GM10248 (cell line): Measurements from ENCODE around the gene SLIT3.

ENCODE experiments used
- CTCF ChIA-PET: fragments of 300-600 bp; sonication (Branson Sonifier 250); formaldehyde crosslinking; extraction: SDS; loops from one replicate; lab custom pipeline; 2021; ENCODE audit warnings: antibody characterized with exemption; lab: Yijun Ruan, JAX
- POLR2A ChIA-PET: fragments of 350-650 bp; sonication (Branson Sonifier 250); formaldehyde crosslinking; extraction: SDS; loops from one replicate; lab custom pipeline; 2020; ENCODE audit warnings: antibody characterized with exemption; lab: Yijun Ruan, JAX
- DNase-seq: peaks from one replicate; pipeline ENCODE4 v3.0.0; 2012; ENCODE audit errors: extremely low spot score
- TF ChIP-seq, protein P1 (sequence below): IDR thresholded peaks from 2 replicates; pipeline ENCODE4 v1.5.1; 2012; ENCODE audit warnings: mild to moderate bottlenecking, low read depth; ENCODE audit errors: extremely low read depth, missing control alignments, control extremely low read depth

SLIT3 gene

DNA sequence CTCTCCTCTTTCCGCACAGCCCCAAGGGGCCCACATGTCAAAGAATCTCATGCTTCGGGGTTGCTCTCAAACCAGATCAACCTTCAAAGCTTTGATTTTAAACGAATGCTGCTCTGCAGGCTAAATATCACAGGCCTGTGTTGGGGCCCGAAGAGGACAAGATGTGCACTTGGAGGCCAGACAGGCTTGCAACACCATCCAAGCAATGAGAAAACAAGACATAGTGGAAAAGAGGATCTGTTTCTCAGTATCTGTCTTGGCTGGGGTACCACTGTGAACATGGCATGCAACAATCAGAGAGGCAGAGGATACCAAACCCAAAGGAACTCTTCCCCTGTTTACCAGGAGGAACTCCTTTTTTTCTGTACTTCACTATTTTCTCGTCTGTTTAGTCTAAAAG, 321.8 kb downstream of the SLIT3 start:
- CTCF ChIA-PET = interaction anchor here (3.0 kb wide), 1 partner anchor 9 kb away, joined by 16 read pairs; no protein-coding TSS in a partner anchor
- POLR2A ChIA-PET = no interaction called here
- TF ChIP-seq, protein P1, sequence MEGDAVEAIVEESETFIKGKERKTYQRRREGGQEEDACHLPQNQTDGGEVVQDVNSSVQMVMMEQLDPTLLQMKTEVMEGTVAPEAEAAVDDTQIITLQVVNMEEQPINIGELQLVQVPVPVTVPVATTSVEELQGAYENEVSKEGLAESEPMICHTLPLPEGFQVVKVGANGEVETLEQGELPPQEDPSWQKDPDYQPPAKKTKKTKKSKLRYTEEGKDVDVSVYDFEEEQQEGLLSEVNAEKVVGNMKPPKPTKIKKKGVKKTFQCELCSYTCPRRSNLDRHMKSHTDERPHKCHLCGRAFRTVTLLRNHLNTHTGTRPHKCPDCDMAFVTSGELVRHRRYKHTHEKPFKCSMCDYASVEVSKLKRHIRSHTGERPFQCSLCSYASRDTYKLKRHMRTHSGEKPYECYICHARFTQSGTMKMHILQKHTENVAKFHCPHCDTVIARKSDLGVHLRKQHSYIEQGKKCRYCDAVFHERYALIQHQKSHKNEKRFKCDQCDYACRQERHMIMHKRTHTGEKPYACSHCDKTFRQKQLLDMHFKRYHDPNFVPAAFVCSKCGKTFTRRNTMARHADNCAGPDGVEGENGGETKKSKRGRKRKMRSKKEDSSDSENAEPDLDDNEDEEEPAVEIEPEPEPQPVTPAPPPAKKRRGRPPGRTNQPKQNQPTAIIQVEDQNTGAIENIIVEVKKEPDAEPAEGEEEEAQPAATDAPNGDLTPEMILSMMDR = no peak
- DNase-seq = no peak

DNA sequence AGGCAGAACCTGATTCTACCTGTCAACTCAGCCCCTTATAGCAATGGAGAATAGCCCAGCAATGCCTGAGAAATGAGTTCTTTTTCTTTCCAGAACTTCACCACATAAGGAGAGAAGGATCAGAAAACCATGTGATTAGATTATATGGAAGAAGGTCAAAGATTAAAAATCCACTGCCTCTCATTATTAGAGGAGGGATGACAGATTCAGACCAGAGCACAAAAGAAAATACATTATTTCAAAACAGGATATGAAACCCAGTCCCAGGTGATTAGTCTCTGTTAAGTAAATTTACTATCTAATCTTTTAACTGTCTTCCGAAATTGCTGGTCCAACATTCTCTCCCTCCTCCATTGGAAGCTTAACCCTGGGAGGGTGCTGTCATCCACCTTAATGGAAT, 322.4 kb downstream of the SLIT3 start:
- no peak for DNase-seq
- ChIA-PET CTCF (interaction anchor here (3.0 kb wide), 1 partner anchor 10 kb away, joined by 16 read pairs; no protein-coding TSS in a partner anchor), POLR2A (no interaction called here)

DNA sequence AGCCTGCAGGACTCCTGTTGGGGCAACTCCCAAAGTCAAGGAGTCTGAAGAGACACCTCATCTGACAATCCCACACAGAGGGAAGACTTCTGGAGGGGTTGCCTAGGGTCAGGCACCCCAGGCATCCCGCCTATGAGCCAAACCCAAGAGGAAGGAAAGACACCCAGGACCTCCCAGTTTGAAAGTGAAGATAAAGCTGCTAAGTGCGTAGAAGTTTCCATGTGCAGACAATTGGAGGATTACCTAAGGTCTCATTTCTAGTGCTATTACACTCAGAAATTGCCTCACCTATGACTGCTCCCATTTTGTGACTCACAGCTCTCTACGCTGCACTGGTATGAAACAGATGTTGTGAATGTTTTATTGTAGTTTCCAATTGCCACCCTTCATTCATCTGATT, 322.9 kb downstream of the SLIT3 start:
- no peak for DNase-seq
- TF ChIP-seq, protein P1 = no peak
- ChIA-PET POLR2A (no interaction called here), CTCF (interaction anchor here (3.0 kb wide), 1 partner anchor 10 kb away, joined by 16 read pairs; no protein-coding TSS in a partner anchor)

More for the DNA sequence above, 322.4 kb downstream of the SLIT3 start:
- TF ChIP-seq, protein P1 = no peak

DNA sequence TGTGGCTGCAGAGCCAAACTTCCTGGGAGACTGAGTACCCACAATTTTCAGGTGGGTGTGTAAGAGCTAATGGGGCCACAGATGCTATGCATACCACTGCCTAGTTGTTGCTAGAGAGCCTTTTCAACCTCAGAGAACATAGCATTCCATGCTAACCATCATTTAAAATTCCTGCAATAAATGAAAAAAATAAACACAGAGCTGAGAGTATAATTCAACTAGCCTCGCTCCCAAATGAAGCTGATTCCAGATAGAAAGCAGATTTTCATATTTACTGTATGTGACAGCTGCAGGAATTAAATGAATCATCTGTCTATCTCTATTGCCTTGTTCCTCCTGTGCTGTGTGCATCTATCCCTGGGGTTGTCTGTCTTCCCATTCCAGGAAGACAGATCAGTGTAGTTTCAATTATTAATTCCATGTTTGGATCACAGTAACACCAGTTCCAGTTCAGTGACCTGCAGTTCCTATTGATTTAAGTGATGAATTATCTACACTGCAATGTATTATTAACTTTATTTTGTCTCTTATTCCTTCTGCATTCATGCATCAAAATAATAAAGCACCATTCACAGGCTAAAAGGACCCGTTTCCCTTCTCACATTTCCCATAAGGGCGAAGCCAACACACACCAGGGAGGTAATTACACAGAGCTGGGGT, 324.5 kb downstream of the SLIT3 start:
- CTCF ChIA-PET = interaction anchor here (1.0 to 2.1 kb wide), 3 partner anchors 11 to 331 kb away, joined by 3 to 16 read pairs (median 3); no protein-coding TSS in a partner anchor

DNA sequence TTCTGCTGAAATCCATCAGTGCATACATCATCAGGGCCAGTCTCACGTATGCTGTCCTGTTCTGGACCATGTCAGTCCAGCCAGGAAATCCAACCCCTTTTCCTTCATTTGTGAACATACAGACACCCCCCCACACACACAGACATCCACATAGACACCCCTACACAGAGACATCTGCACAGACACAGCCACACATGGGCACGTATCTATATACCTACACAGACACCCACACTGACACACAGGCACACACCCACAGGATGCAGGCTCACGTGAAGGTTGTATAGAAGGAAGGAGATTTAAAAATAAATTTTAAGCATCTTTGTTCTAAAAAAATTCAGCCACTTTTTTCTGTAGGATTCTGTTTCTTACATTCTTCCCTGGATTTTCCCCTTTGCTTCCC, 325.6 kb downstream of the SLIT3 start:
- no peak for DNase-seq
- TF ChIP-seq, protein P1 = no peak
- CTCF ChIA-PET = interaction anchor here (2.1 kb wide), 1 partner anchor 12 kb away, joined by 16 read pairs; no protein-coding TSS in a partner anchor
- POLR2A ChIA-PET = no interaction called here

More for the DNA sequence above, 324.5 kb downstream of the SLIT3 start:
- POLR2A ChIA-PET = no interaction called here
- no peak for DNase-seq
- TF ChIP-seq, protein P1 = no peak

DNA sequence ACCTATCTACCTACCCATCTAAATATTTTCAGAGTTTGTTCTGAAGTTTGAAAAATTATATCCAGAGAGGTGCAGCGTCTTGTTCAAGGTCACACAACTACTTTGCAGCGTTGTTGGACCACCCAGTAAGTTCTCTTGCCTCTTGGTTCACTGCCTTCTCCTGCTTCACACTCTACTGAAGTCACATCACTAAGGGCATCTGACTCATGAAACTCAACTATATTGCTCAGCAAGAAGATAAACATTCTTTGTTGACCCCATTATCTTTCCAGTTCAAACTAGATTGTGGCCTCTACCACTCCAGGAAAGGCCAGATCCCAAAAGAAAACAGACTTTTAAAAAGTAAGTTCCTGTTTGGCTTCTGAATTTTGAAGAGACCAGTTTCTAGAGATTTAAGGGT, 326.9 kb downstream of the SLIT3 start:
- ChIA-PET POLR2A (no interaction called here), CTCF (interaction anchor here (1.8 kb wide), 1 partner anchor 13 kb away, joined by 8 read pairs; no protein-coding TSS in a partner anchor)
- no peak for DNase-seq
- TF ChIP-seq, protein P1 = no peak
